T-helper 1 cell (primary cell): ENCODE data around the gene SRXN1.
"Not testable (repeated sequence)": the region's sequence is repeated elsewhere in the genome, so short reads cannot be mapped to it uniquely, and the experiment has no call there.

Experiments used
- DNase-seq, 5 donors: peaks; one replicate each; pipeline ENCODE4 v3.0.0-alpha.2; 2012 to 2020

The SRXN1 gene

DNA sequence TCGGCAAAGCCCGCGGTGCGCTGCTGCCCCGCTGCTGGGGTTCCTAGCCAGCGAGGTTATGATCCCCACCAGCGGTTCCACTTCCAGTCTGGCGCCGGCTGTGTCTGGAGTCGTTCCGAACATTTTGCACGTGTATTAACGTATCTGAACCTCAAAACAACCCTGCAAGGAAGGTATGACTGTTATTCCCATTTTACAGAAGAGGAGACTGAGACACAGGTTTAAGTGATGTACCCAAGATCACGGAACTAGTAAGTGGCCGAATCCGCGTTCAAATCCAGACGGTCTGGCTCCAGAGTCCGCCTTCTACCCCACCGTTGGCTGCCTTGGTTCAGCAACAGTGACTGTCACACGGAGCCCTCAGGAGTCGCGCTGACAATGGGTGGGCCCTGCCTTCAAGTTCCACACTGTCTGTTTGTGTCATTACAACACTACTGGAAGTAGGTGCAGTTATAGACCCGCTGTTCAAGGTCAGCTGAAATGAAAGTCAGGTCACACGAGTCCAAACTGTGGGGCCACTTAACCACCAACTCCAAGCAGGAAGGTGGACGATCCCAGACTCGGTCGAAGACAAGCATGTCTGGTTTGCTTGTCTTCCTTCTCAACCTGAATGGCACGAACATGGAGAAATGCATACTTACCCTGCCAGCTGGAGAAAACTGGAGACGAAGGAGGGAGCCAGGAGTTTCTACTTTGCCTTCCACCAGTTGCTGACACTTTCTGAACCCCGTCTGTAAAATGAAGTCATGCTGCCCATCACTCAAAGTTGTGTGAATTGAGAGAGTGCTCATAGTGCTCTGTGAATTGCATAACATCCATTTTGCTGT lies 803 bp upstream of the SRXN1 start:
- DNase-seq = no peak

DNA sequence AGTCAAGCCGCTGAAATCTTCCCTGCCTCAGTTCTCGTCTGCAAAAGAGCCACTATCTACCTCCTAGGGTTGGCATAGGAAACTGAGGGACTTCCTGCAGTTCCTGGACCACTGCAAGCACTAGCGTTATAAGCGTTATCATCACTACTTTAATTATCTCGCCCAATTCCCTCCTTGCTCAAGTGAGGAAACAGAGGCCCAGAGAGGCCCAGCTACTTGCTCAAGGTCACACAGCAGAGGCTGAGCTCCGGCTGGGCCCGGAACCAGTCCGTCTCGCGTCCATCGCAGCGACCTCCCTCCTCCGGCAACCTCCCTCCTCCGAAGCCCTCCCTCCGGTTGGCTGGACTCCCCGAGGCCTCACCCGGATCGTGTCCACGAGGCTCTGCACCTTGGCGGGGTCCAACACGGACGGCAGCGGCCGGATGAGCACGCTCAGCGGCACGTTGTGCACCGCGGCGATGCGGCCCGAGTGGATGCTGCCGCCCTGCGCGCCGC lies 338 bp downstream of the SRXN1 start:
- DNase-seq = peak in 1 of 5 donors; percentile 22

DNA sequence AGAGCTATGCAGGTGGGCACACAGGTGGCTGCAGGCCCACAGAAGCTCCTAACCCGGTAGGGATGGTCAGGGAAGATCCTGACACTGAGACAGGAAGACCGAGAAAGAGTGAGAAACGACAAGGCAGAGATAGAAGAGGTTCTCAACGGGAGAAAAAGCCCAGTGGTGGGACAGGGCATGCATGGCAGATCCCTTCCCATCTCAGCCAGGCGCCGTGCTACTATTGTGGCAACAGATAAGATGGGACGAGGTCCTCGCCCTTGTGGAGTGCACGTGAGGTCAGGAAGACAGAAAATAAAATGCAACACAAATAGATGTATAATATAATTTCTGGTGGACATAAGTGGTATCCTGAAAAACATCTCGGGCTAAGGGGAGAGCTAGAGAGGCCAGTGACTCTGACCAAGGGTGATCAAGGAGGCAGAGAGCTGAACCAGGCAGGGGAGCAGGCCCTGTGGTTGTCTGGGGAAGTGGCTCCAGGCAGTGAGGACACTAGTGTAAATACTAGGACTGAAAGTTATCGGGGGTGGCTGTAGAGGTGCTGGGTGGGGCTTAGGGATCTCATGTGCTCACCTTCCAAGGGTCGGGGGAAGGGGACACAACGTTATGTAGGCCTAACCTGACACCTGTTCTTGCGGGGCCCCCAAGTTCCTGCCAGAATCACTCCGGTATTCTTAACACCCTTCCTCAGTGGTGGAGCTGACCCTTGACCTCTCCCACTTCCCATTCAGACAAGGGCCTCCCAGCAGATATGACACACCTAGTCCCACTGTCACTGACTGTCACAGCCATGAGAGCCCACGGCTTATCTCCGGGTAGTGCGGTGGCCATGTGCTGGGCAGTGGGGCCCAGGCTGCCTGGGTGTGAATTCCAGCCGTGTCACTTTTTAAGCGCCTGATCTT lies 1.0 kb downstream of the SRXN1 start:
- no peak for DNase-seq

DNA sequence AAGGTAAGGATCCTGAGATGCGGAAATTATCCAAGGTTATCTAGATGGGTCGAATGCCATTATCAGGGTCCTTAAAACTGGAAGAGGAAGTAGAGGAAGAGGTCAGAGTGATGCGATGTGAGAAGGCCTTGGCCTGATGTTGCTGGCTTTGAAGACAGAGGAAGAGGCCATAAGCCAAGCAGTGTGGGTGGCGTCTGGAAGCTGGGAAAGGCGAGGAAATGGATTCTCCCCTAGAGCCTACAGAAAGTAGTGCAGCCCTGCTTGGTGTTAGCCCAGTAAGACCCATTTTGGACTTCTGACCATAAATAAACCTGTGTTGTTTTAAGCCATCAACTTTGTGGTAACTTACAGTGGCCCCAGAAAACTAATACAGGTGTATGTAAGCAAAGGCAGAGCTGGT lies 2.0 kb downstream of the SRXN1 start:
- DNase-seq = no peak

DNA sequence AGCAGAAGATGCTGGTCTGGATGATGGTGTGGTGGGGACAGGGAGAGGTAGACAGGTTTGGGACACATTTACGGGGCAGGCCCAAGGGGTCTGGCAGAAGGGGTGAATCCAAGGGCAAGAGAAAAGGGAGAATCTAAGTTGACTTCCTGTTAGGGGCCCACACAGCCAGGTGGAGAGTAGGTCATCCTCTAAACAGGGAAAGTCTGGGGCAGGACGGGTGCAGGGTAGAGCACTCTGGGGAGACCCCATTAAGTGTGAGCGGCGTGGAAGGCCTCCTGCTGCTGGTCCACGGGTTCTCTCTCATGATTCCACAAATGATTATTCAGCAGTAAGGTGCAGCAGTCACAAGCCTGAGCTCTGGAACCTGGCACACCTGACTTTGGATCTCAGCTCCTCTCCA lies 2.7 kb downstream of the SRXN1 start:
- no peak for DNase-seq

DNA sequence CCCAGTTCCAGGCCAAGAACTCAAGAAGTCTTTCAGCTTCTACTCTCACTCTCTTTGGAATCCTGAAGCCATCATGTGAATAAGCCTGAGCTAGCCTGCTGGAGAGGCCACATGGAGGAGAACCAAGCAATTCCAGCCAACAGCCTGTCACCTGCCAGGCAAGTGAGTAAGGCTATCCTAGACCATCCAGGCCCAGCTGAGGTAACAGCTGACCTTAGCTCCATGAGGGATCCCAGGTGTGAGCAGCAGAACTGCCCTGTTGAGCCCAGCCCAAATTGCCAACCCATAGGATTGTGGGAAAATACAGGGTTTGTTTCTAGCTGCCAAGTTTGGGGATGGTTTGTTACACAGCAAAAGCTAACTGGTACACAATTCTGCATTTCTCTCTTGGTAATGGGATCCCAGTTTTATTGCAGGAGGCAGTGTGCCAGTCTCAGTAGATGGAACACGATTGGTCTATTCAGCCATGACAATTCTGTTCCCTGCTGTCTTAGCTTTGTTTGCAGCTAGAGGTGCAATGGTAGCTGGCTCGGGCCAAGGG lies 5.5 kb downstream of the SRXN1 start:
- no peak for DNase-seq

DNA sequence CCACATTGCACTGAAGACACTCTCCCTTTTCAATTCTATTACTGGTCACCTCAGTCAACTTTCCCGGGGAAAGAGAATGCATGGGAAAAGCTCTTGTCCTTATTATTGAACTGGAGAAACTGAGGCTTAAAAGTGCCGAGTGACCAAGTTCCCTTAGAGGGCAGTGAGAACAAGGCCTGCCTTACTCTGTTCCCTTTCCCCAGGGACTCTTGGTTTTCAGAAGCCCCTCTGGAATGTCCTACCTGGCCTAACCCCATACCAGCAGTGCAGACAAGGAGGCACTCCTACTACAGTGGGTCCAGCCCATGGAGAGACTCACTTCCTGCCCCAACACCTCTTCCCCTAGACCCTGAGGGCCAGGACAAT lies 6.1 kb downstream of the SRXN1 start:
- DNase-seq = no peak

DNA sequence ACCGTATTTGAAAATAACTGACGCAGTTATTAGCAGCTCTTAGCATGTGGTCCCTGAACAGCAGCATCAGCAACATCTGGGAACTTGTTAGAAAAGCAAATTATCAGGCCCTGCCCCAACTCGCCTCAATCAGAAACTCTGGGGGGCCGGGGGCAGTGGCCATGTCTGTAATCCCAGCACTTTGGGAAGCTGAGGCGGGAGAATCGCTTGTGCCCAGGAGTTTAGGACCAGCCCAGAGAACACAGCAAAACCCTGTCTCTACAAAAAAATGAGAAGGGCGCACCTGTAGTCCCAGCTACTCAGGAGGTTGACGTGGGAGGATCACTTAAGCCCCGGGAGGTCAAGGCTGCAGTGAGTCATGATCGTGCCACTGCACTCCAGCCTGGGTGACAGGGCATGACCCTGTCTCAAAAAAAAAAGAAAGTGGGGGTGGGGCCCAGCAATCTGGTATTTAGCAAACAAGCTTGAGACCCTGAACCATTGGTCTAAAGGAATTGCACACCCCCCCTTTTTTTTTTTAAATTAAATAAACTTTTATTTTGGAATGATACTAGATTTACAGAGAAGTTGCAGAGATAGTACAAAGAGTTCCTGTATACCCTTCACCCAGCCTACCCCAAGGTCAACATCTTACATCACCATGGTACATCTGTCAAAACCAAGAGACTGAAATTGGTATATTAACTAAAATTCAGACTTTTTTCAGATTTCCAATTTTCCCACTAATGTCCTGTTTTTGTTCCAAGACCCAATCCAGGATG lies 6.7 kb downstream of the SRXN1 start:
- DNase-seq = no peak

DNA sequence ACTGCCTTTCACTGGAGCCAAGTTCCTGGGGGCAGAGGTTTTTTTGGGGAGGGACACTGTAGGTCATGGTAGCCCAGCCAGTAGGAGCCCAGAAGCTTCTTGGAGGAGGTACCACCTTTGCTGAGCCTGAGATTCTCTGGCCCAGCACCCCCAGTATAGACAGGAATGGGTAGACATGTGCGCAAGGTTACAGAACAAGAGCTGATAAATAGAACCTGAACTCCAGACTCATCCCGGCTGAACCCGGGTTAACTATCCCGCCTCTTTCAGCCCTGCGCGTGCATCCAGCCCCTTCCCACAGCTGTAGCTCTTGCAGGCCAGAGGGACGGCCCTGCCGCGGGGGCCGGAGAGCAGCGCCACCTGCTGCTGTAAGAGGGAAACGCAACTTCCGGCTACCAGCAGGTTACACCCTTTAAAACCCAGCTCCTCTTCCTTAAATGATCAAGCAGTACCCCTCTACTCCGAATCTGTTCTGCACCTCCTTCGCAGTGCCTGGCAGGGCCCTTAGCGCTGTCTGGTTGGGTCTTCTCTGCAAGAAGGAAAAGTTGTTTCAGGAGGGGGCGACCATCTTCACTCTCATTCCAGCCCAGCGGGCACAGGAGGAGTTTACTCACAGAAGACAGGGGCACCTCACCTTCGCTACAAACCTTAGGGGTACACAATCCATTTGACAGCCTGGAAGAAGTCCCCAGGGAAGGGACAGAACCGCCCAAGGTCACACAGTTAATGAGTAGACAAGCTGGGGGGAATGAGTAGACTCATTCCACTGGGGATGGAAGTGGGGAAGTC lies 7.5 kb downstream of the SRXN1 start:
- DNase-seq = peak; percentile 23 to 72 (median 40)

DNA sequence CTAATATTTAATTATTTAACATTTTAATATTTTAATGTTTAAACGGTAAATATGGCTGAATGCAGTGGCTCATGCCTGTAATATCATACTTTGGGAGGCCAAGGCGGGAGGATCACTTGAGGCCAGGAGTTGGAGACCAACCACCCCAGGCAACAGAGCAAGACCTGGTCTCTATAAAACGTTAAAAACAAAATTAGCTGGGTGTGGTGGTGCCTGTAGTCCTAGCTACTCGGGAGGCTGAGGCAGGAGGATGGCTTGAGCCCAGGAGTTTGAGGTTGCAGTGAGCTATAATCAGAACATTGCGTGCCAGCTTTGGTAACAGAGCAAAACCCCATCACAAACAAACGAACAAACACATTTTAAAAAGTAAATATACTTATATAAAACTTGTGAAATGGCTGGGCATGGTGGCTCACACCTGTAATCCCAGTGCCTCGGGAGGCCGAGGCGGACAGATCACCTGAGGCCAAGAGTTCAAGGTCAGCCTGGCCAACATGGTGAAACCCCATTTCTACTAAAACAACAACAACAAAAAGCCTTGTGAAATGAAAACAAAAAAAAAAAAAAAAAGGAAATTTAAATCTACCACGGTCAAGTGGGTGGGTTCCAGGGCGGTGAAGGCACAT lies 8.2 kb downstream of the SRXN1 start:
- DNase-seq = no peak

DNA sequence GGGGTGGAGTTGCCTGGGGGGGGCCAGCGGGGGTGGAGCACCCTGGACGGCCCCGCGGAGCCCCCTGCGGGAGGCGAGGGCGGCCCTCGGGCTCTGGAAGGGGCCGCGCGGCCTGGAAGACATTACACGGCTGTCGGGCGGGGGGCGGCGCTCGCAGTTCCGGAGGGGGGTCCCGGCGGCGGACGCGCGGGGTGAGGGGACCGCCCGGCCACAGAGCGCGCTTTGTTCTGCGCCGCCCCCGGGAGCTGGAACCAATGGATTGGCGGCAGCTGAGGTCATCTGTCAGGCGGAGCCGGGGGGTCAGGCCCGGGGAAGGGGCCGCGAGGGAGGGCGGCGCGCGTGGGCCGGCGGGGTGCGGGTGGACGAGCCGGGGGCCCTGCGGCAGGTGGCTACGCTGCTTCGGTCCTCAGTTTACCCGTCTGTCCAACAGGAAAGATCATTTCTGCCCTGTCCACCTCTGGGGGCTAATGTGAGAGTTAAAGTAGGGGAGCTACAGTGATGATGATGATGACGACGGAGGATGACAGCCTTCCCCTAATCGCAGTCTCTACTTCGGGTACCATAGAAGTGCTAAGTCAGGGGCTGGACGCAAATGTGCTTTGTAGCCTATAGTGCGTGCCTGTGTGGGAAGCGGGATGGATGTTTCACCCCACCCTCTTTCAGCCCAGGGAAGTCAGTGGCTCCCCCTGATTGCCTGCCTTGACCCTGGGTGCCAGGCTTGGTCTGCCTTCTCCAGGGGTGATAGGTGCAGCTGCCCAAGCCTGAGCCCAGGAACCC lies 10.4 kb downstream of the SRXN1 start:
- DNase-seq = no peak

DNA sequence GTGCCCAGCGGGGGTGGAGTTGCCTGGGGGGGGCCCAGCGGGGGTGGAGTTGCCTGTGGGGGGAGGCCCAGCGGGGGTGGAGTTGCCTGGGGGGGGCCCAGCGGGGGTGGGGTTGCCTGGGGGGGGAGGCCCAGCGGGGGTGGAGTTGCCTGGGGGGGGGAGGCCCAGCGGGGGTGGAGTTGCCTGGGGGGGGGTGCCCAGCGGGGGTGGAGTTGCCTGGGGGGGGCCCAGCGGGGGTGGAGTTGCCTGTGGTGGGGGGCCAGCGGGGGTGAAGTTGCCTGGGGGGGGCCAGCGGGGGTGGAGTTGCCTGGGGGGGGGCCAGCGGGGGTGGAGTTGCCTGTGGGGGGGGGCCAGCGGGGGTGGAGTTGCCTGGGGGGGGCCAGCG lies 11.0 kb downstream of the SRXN1 start:
- DNase-seq = not testable (repeated sequence)

DNA sequence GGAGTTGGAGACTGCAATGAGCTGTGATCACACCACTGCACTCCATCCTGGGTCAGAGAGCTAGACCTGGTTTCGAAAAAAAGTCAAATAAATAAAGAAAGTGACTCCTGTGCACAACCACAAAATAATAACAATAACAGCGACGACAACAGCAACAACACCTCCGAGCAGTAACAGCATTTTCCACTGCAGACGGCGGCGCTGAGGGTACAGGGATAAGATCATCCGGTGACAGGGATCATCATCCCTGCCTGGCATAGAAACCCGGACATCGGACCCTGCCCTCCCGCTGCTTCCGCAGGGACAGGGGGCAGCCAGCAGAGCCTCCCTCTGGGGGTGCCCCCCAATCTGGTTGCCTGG lies 11.5 kb downstream of the SRXN1 start:
- DNase-seq = peak in 1 of 5 donors; percentile 7

DNA sequence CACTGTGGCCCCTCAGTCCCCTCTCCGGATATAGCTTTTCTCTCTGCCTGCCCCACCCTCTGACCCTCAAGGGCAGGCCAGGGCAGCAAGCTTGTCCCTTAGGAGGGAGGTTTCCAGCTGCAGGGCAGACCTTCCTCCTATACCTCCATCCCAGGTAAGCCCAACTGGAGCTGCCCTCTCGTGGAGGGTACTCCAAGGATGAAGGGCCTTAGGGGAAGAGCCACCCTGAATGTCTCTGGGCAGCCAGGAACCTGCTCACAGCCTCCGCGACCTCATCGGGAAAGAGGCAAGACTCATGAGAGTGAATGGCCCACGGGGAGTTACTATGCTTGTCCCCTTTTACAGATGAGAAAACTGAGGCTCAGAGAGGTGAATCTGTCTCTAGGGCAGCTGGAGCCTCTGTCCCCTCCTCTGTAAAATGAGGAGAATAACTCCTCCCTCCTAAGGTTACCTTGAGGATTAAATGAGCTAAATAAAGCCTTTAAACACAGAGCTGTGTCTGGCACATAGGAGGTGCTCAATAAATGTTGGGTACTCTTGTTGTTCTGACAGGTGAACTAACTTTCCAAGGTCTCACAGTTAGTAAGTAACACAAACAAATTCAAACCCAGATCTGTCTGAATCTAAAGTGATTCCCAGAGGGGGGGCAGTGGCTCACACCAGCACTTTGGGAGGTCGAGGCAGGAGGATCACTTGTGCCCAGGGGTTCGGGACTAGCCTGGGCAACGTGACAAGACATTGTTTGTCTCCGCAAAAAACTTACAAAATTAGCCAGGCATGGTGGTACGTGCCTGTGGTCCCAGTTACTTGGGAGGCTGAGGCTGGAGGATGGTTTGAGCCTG lies 12.1 kb downstream of the SRXN1 start:
- no peak for DNase-seq

DNA sequence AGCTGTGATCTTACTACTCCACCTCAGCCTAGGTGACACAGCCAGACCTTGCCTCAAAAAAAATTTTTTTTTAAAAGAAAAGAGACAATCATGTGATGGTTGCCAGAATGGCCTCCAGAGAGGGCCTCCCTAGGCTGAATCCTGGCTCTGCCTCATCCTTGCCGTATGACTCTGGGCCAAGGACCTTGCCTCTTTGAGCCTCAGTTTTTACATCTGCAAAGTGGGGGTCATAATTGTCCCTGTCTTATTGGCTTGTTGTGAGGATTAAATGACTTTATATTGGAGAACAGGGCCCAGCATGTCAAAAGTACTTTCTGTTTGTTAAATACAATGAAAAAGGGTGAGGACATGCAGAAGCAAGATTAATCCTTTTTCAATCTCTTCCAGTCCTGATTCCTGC lies 14.4 kb downstream of the SRXN1 start:
- DNase-seq = no peak

DNA sequence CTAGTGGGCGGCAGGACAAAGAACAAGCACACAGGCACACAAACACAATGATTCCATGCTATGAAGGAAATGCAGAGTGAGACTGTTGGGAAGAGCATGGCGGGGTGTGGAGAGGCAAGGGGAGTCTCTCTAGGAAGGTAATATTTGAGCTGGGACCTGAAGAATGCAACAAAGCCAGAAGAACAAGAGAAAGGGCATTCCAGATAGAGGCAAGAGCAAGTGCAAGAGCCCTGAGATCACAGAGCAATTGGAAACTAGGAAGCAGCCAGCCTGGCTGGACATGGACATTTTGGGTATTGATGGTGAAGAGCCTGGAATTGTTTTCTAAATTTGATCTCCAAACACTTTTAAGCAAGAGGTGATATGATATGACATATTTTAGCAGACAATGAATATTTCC lies 15.4 kb downstream of the SRXN1 start:
- no peak for DNase-seq

DNA sequence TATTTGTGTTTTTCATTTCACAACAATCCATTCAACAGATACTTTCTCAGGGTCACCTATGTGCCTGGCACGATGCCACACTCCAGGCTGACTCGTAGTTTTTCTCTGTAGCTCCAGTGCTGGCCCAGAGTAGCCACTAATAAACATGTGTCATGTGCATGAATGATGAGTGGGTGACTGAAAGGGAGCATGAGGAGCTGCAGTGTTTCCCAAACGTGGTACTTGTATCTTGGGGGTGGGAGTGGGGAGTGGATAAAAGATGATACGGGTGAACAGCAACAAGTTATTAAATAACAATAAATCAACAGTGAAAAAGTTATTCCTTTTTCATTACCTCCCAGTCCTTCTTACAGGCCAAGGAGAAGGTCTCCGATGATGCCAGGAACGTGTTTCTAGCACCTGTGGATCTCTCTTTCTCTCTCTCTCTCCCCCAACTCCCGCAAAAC lies 17.1 kb downstream of the SRXN1 start:
- DNase-seq = no peak

DNA sequence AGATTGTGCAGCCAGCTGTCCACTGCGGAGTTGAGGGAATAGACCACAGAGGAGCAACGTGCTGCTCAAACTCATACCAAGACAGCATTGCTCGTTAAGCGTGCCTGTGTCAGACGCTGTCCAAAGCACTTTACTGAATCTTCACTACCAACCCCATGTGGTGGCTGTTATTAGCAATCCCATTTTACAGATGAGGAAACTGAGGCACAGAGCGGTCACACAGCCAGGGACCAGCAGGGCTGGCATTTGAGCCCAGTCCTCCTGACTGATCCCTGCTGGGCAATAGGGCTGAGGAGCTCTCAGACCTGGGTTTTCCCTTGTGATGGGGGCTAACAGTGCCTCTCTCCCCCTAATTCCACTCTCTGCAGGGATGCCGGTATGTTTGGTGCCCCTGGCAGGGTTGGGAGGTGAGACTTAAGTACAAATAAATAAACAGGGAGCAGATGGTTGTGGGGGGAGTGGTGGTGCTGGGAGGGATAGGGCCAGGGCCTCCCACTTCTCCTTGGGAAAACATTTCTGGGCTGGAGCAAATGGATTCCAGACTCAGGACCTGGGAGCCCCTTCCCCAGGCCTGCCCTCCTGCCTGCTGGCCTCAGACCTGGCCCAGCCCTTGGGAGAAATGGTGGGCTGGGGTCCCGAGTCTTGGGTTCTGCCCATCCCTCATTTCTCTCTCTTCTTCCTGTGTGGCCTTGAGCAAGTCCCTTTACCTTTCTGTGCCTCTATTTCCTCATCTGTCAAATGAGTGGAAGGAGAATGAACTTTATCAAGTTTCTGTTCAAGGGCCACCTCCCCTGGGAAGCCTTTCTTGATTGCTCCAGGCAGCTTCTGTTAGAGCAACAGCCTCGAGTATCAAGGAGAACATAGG lies 17.7 kb downstream of the SRXN1 start:
- no peak for DNase-seq
